OCI-LY7 (cell line): Measurements from ENCODE around the gene TRIO.

Experiments used
- CTCF ChIP-seq: fragments of 200-600 bp; sonication (generic); conservative IDR thresholded peaks from 2 replicates; pipeline ENCODE4 v1.5.1; 2014; ENCODE audit warnings: mild to moderate bottlenecking, antibody characterized with exemption, low read length, moderate library complexity, mixed read lengths
- EZH2phosphoT487 ChIP-seq: fragments of 200-600 bp; sonication (generic); IDR thresholded peaks from 2 replicates; pipeline ENCODE4 v1.6.1; 2018; ENCODE audit warnings: low read depth, borderline replicate concordance, mild to moderate bottlenecking, mixed run types, antibody characterized with exemption, low read length, moderate library complexity, mixed read lengths

GRCh38 chr5:14133394-14133793, 9.7 kb upstream of the TRIO start:
- no peak for TF ChIP-seq CTCF
- TF ChIP-seq EZH2phosphoT487, result no peak
